Dendritic cell treated with granulocyte-macrophage colony-stimulating factor and Interleukin-4, amounts not matched to agents 40 ng/mL and 50 ng/mL, for 4 days (primary cell): ENCODE results near the gene LENG1.
A peak's percentile ranks its signal among the peaks of the same experiment; 100 is the strongest.

Source experiments
- H3K27ac Mint-ChIP-seq: one replicate; pipeline ENCODE4 v1.8.0; 2022; ENCODE audit warnings: mild to moderate bottlenecking, mixed read lengths
- H3K27me3 Mint-ChIP-seq: one replicate; pipeline ENCODE4 v1.8.0; 2022; ENCODE audit warnings: mild to moderate bottlenecking, mixed read lengths
- H3K36me3 Mint-ChIP-seq: one replicate; pipeline ENCODE4 v1.8.0; 2022; ENCODE audit warnings: low read depth, mixed read lengths
- H3K4me1 Mint-ChIP-seq: one replicate; pipeline ENCODE4 v1.8.0; 2022; ENCODE audit warnings: low read depth, mixed read lengths
- H3K4me3 Mint-ChIP-seq: one replicate; pipeline ENCODE4 v1.8.0; 2022; ENCODE audit warnings: mild to moderate bottlenecking, moderate library complexity, mixed read lengths
- H3K9me3 Mint-ChIP-seq: one replicate; pipeline ENCODE4 v1.8.0; 2022; ENCODE audit warnings: mixed read lengths
- intact Hi-C: fragments of 100-400 bp; cut with micrococcal nuclease; formaldehyde crosslinking; loops from one replicate; pipeline ENCODE4 v1.15.0; 2022

The LENG1 gene

GRCh38 chr19:54164369-54165068 is 5.0 kb upstream of the LENG1 start:
- Mint-ChIP-seq H3K4me1 (peaks cover 63% of the 10 kb centered on the region), H3K4me3 (peak overlapping the region; percentile 76), H3K27me3 (peaks cover 25% of the 10 kb centered on the region), H3K9me3 (no peaks in the 10 kb centered on the region), H3K27ac (peak overlapping the region; percentile 81), H3K36me3 (peaks cover 13% of the 10 kb centered on the region)
- intact Hi-C loops = no loop called here

- intact Hi-C loops = no loop called here
- peaks cover 70% of the 10 kb centered on the region for H3K4me1 Mint-ChIP-seq
- H3K36me3 Mint-ChIP-seq = peaks cover 28% of the 10 kb centered on the region
- peak overlapping the region; percentile 90 for H3K4me3 Mint-ChIP-seq
- H3K27me3 Mint-ChIP-seq = peaks cover 25% of the 10 kb centered on the region
- peak overlapping the region; percentile 98 for H3K27ac Mint-ChIP-seq
- H3K9me3 Mint-ChIP-seq = no peaks in the 10 kb centered on the region
Observed at GRCh38 chr19:54162884-54163283, 3.4 kb upstream of the LENG1 start.

GRCh38 chr19:54162241-54162805 is 2.8 kb upstream of the LENG1 start:
- Mint-ChIP-seq H3K4me3 (peak overlapping the region; percentile 90), H3K9me3 (no peaks in the 10 kb centered on the region), H3K4me1 (peaks cover 72% of the 10 kb centered on the region), H3K27ac (peak overlapping the region; percentile 98), H3K36me3 (peaks cover 33% of the 10 kb centered on the region), H3K27me3 (peaks cover 25% of the 10 kb centered on the region)
- intact Hi-C loops = no loop called here

- Mint-ChIP-seq H3K27me3 (peaks cover 17% of the 10 kb centered on the region), H3K27ac (peak overlapping the region; percentile 97), H3K9me3 (no peaks in the 10 kb centered on the region), H3K4me3 (peak overlapping the region; percentile 90), H3K4me1 (peaks cover 79% of the 10 kb centered on the region), H3K36me3 (peaks cover 48% of the 10 kb centered on the region)
- intact Hi-C loops = loop anchor here (1.0 kb wide), 1 partner anchor 29 kb away; no protein-coding TSS in a partner anchor
Observed at GRCh38 chr19:54160854-54161253, 1.3 kb upstream of the LENG1 start.

GRCh38 chr19:54160182-54160811 is 776 bp upstream of the LENG1 start:
- H3K4me1 Mint-ChIP-seq = peaks cover 73% of the 10 kb centered on the region
- no peaks in the 10 kb centered on the region for H3K9me3 Mint-ChIP-seq
- peak overlapping the region; percentile 97 for H3K27ac Mint-ChIP-seq
- H3K27me3 Mint-ChIP-seq = peaks cover 12% of the 10 kb centered on the region
- intact Hi-C loops = loop anchor here (1.0 kb wide), 1 partner anchor 30 kb away; no protein-coding TSS in a partner anchor
- H3K4me3 Mint-ChIP-seq = peak overlapping the region; percentile 90
- peaks cover 53% of the 10 kb centered on the region for H3K36me3 Mint-ChIP-seq

GRCh38 chr19:54158812-54159351 is 639 bp downstream of the LENG1 start:
- Mint-ChIP-seq H3K27me3 (peaks cover 2% of the 10 kb centered on the region), H3K4me1 (peaks cover 63% of the 10 kb centered on the region), H3K4me3 (peak overlapping the region; percentile 90), H3K27ac (peak overlapping the region; percentile 97), H3K9me3 (no peaks in the 10 kb centered on the region), H3K36me3 (peaks cover 68% of the 10 kb centered on the region)
- intact Hi-C loops = loop anchor here (2.0 kb wide), 1 partner anchor 22 kb away; the partner anchor contains the start of gene CNOT3

GRCh38 chr19:54156953-54157352 is 2.6 kb downstream of the LENG1 start:
- no peak overlapping the region for H3K27ac Mint-ChIP-seq
- no peak overlapping the region for H3K4me3 Mint-ChIP-seq

GRCh38 chr19:54156490-54156889 is 3.0 kb downstream of the LENG1 start:
- Mint-ChIP-seq H3K9me3 (no peaks in the 10 kb centered on the region), H3K27ac (no peak overlapping the region), H3K36me3 (peaks cover 82% of the 10 kb centered on the region), H3K27me3 (no peaks in the 10 kb centered on the region), H3K4me3 (no peak overlapping the region), H3K4me1 (peaks cover 45% of the 10 kb centered on the region)
- intact Hi-C loops = no loop called here

More at GRCh38 chr19:54156953-54157352, 2.6 kb downstream of the LENG1 start:
- Mint-ChIP-seq H3K27me3 (no peaks in the 10 kb centered on the region), H3K36me3 (peaks cover 77% of the 10 kb centered on the region), H3K4me1 (peaks cover 50% of the 10 kb centered on the region), H3K9me3 (no peaks in the 10 kb centered on the region)
- intact Hi-C loops = no loop called here

GRCh38 chr19:54155694-54156093 is 3.8 kb downstream of the LENG1 start:
- H3K27ac Mint-ChIP-seq = no peak overlapping the region
- peaks cover 89% of the 10 kb centered on the region for H3K36me3 Mint-ChIP-seq
- no peak overlapping the region for H3K4me3 Mint-ChIP-seq
- no peaks in the 10 kb centered on the region for H3K9me3 Mint-ChIP-seq
- H3K4me1 Mint-ChIP-seq = peaks cover 39% of the 10 kb centered on the region
- no peaks in the 10 kb centered on the region for H3K27me3 Mint-ChIP-seq
- intact Hi-C loops = no loop called here

GRCh38 chr19:54154603-54155345 is 4.7 kb downstream of the LENG1 start:
- H3K27ac Mint-ChIP-seq = no peak overlapping the region
- no peaks in the 10 kb centered on the region for H3K9me3 Mint-ChIP-seq
- H3K4me3 Mint-ChIP-seq = no peak overlapping the region
- peaks cover 35% of the 10 kb centered on the region for H3K4me1 Mint-ChIP-seq
- H3K27me3 Mint-ChIP-seq = no peaks in the 10 kb centered on the region
- H3K36me3 Mint-ChIP-seq = peaks cover 99% of the 10 kb centered on the region
- intact Hi-C loops = no loop called here

- H3K27me3 Mint-ChIP-seq = no peaks in the 10 kb centered on the region
- peaks cover 99% of the 10 kb centered on the region for H3K36me3 Mint-ChIP-seq
- H3K27ac Mint-ChIP-seq = peak overlapping the region; percentile 17
- intact Hi-C loops = no loop called here
- H3K9me3 Mint-ChIP-seq = no peaks in the 10 kb centered on the region
- H3K4me3 Mint-ChIP-seq = no peak overlapping the region
- H3K4me1 Mint-ChIP-seq = peaks cover 35% of the 10 kb centered on the region
Observed at GRCh38 chr19:54153731-54154326, 5.7 kb downstream of the LENG1 start.

- Mint-ChIP-seq H3K27me3 (no peaks in the 10 kb centered on the region), H3K4me3 (no peak overlapping the region), H3K36me3 (peaks cover 100% of the 10 kb centered on the region), H3K9me3 (no peaks in the 10 kb centered on the region), H3K4me1 (peaks cover 26% of the 10 kb centered on the region), H3K27ac (peak overlapping the region; percentile 17)
- intact Hi-C loops = no loop called here
Observed at GRCh38 chr19:54152878-54153524, 6.5 kb downstream of the LENG1 start.

GRCh38 chr19:54152267-54152666 is 7.3 kb downstream of the LENG1 start:
- peaks cover 21% of the 10 kb centered on the region for H3K4me1 Mint-ChIP-seq
- no peak overlapping the region for H3K4me3 Mint-ChIP-seq
- H3K27me3 Mint-ChIP-seq = no peaks in the 10 kb centered on the region
- H3K27ac Mint-ChIP-seq = no peak overlapping the region
- H3K36me3 Mint-ChIP-seq = peaks cover 100% of the 10 kb centered on the region
- intact Hi-C loops = no loop called here
- H3K9me3 Mint-ChIP-seq = no peaks in the 10 kb centered on the region
